ENCODE measurements around the gene TTC9C. TPM values are rescaled to one million over a fixed set of nuclear protein-coding genes. Genes with fewer than 3 reads are reported as not detected.
A peak's percentile ranks its signal among the peaks of the same experiment; 100 is the strongest.

Gene TTC9C
- total and polyA plus RNA-seq, 2 of the 13 experiments (the other 11 are each of a cell fraction or from before 2014, with no cell fraction given) = 28.0 to 36.4 TPM

- TF ChIP-seq THAP9 (CRISPR knock-in tag; IDR thresholded peaks at IDR 0.05; ENCODE audit: borderline replicate concordance) (peak; percentile 30; the same call in 1 of the 2 replicates), SNAPC5 (CRISPR knock-in tag; IDR thresholded peaks at IDR 0.05; ENCODE audit: borderline replicate concordance) (peak; percentile 97), ZNF598 (CRISPR knock-in tag; IDR thresholded peaks at IDR 0.05; ENCODE audit: borderline replicate concordance) (no peak), ZNF296 (CRISPR knock-in tag; conservative IDR thresholded peaks at IDR 0.05) (0 out of 2 replicates have a peak, but pooled peaks have one; percentile 17), RFX5 (IDR thresholded peaks at IDR 0.05; ENCODE audit: low read depth, low read length) (0 out of 2 replicates have a peak, but pooled peaks have one; percentile 98), TOPORS (CRISPR knock-in tag; IDR thresholded peaks at IDR 0.05) (peak; percentile 93), FOXA1 (IDR thresholded peaks at IDR 0.05) (no peak), FOXA1 (CRISPR knock-in tag; IDR thresholded peaks at IDR 0.05) (0 out of 2 replicates have a peak, but pooled peaks have one; percentile 19), ZNF230 (CRISPR knock-in tag; IDR thresholded peaks at IDR 0.05) (peak; percentile 73; the same call in 1 of the 2 replicates), RELA (CRISPR knock-in tag; IDR thresholded peaks at IDR 0.05) (peak; percentile 69; the same call in 1 of the 2 replicates), ZSCAN22 (CRISPR knock-in tag; IDR thresholded peaks at IDR 0.05) (peak; percentile 80)
- TF ChIP-seq, protein P1, sequence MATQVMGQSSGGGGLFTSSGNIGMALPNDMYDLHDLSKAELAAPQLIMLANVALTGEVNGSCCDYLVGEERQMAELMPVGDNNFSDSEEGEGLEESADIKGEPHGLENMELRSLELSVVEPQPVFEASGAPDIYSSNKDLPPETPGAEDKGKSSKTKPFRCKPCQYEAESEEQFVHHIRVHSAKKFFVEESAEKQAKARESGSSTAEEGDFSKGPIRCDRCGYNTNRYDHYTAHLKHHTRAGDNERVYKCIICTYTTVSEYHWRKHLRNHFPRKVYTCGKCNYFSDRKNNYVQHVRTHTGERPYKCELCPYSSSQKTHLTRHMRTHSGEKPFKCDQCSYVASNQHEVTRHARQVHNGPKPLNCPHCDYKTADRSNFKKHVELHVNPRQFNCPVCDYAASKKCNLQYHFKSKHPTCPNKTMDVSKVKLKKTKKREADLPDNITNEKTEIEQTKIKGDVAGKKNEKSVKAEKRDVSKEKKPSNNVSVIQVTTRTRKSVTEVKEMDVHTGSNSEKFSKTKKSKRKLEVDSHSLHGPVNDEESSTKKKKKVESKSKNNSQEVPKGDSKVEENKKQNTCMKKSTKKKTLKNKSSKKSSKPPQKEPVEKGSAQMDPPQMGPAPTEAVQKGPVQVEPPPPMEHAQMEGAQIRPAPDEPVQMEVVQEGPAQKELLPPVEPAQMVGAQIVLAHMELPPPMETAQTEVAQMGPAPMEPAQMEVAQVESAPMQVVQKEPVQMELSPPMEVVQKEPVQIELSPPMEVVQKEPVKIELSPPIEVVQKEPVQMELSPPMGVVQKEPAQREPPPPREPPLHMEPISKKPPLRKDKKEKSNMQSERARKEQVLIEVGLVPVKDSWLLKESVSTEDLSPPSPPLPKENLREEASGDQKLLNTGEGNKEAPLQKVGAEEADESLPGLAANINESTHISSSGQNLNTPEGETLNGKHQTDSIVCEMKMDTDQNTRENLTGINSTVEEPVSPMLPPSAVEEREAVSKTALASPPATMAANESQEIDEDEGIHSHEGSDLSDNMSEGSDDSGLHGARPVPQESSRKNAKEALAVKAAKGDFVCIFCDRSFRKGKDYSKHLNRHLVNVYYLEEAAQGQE (IDR thresholded peaks at IDR 0.05; ENCODE audit: borderline replicate concordance in 1 of 2, low read depth in 1 of 2, low read length in 2 of 2) = no peak; a peak in 1 of 4 replicates
- TF ChIP-seq, protein P2, sequence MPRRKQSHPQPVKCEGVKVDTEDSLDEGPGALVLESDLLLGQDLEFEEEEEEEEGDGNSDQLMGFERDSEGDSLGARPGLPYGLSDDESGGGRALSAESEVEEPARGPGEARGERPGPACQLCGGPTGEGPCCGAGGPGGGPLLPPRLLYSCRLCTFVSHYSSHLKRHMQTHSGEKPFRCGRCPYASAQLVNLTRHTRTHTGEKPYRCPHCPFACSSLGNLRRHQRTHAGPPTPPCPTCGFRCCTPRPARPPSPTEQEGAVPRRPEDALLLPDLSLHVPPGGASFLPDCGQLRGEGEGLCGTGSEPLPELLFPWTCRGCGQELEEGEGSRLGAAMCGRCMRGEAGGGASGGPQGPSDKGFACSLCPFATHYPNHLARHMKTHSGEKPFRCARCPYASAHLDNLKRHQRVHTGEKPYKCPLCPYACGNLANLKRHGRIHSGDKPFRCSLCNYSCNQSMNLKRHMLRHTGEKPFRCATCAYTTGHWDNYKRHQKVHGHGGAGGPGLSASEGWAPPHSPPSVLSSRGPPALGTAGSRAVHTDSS (CRISPR knock-in tag; conservative IDR thresholded peaks at IDR 0.05) = 0 out of 2 replicates have a peak, but pooled peaks have one; percentile 75
- TF ChIP-seq, protein P3, sequence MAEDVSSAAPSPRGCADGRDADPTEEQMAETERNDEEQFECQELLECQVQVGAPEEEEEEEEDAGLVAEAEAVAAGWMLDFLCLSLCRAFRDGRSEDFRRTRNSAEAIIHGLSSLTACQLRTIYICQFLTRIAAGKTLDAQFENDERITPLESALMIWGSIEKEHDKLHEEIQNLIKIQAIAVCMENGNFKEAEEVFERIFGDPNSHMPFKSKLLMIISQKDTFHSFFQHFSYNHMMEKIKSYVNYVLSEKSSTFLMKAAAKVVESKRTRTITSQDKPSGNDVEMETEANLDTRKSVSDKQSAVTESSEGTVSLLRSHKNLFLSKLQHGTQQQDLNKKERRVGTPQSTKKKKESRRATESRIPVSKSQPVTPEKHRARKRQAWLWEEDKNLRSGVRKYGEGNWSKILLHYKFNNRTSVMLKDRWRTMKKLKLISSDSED (CRISPR knock-in tag; IDR thresholded peaks at IDR 0.05) = peak; percentile 91
Measured at GRCh38 chr11:62727165-62727871, 968 bp upstream of the TTC9C start, which contains the start of gene HNRNPUL2 (continued).
